HepG2 (cell line): ENCODE data around the gene USP35. TPM values are rescaled to one million over a fixed set of nuclear protein-coding genes. Genes with fewer than 3 reads are reported as not detected.

Source experiments
- CBX1 ChIP-seq: IDR thresholded peaks from one replicate; pipeline ENCODE4 v1.6.1; 2016; ENCODE audit warnings: antibody characterized with exemption, low read depth
- GABPB1 ChIP-seq: IDR thresholded peaks from 2 replicates; pipeline ENCODE4 v1.6.1; 2016; ENCODE audit warnings: mild to moderate bottlenecking, missing genetic modification reagents, moderate library complexity, missing compliant biosample characterization
- GTF2F1 ChIP-seq: fragments of 150-350 bp; IDR thresholded peaks from 2 replicates; pipeline ENCODE4 v1.6.1; 2014; ENCODE audit warnings: low read length
- HNRNPL ChIP-seq: fragments of 200-400 bp; formaldehyde crosslinking; IDR thresholded peaks from 2 replicates; pipeline ENCODE4 v1.6.1; 2017; ENCODE audit warnings: mild to moderate bottlenecking, low read depth, low read length
- MLXIP ChIP-seq: sonication (generic); formaldehyde crosslinking; IDR thresholded peaks from 2 replicates; pipeline ENCODE4 v1.9.0; 2021; ENCODE audit warnings: missing genetic modification reagents, borderline replicate concordance
- NONO ChIP-seq, 2 experiments: fragments of 450-650 bp in 1 of 2; sonication (generic) in 1 of 2; formaldehyde crosslinking in 1 of 2; IDR thresholded peaks in 1 of 2; conservative IDR thresholded peaks in 1 of 2; 2 replicates each; pipeline versions ENCODE4 v1.6.1 to v1.8.0; 2017 to 2022; ENCODE audit warnings: mild to moderate bottlenecking in 1 of 2, missing genetic modification reagents in 1 of 2, moderate library complexity in 1 of 2
- POLR2A ChIP-seq, 2 experiments: IDR thresholded peaks; 2 replicates each; pipeline ENCODE4 v1.6.1; 2011; ENCODE audit warnings: low read depth in 2 of 2, low read length in 2 of 2, mild to moderate bottlenecking in 1 of 2, moderate library complexity in 1 of 2; ENCODE audit not compliant: insufficient read depth in 1 of 2
- SCMH1 ChIP-seq: sonication (generic); formaldehyde crosslinking; IDR thresholded peaks from 2 replicates; pipeline ENCODE4 v1.9.0; 2021; ENCODE audit warnings: missing genetic modification reagents, mild to moderate bottlenecking, borderline replicate concordance
- ZMYM3 ChIP-seq: sonication (generic); formaldehyde crosslinking; IDR thresholded peaks from 2 replicates; pipeline ENCODE4 v1.5.1; 2020; ENCODE audit warnings: mild to moderate bottlenecking, missing genetic modification reagents
- ZNF253 ChIP-seq: sonication (generic); formaldehyde crosslinking; IDR thresholded peaks from 2 replicates; pipeline ENCODE4 v1.8.0; 2022; ENCODE audit warnings: mild to moderate bottlenecking, missing genetic modification reagents, borderline replicate concordance
- ZNF547 ChIP-seq: sonication (generic); formaldehyde crosslinking; IDR thresholded peaks from 2 replicates; pipeline ENCODE4 v1.5.1; 2020; ENCODE audit warnings: mild to moderate bottlenecking, missing genetic modification reagents
- ZSCAN20 ChIP-seq: sonication (generic); formaldehyde crosslinking; IDR thresholded peaks from 2 replicates; pipeline ENCODE4 v1.4.0; 2020; ENCODE audit warnings: missing genetic modification reagents, mild to moderate bottlenecking, borderline replicate concordance
- polyA plus RNA-seq, 8 experiments: library from polyadenylated mRNA; depleted of rRNA in 3 of 8; stranded (reverse) in 7 of 8; unstranded in 1 of 8; fragments of >200 nt; fragmentation: Illumina TruSeq in 4 of 8; extraction: Trizol in 4 of 8; gene quantifications; 2 replicates each; pipeline versions ENCODE4 v1.2.1 to v1.2.3, GENCODE V29; 2011 to 2016; ENCODE audit warnings: low read depth in 4 of 8, missing spikeins in 1 of 8, mixed read lengths in 1 of 8; ENCODE audit not compliant: insufficient read depth in 1 of 8
- total RNA-seq, 5 experiments: library from RNA; depleted of rRNA; stranded (reverse); fragments of >200 nt; fragmentation: Illumina TruSeq; extraction: Trizol; gene quantifications; 2 replicates each; pipeline ENCODE4 v1.2.3, GENCODE V29; 2016; ENCODE audit warnings: low read depth in 1 of 5
- TF ChIP-seq, protein P1 (sequence below): sonication (generic); formaldehyde crosslinking; conservative IDR thresholded peaks from 2 replicates; pipeline ENCODE4 v1.5.0; 2020; ENCODE audit warnings: missing genetic modification reagents
- TF ChIP-seq, protein P2 (sequence below): sonication (generic); formaldehyde crosslinking; IDR thresholded peaks from 2 replicates; pipeline ENCODE4 v1.8.0; 2022; ENCODE audit warnings: low read depth, missing genetic modification reagents
- TF ChIP-seq, protein P3 (sequence below): sonication (generic); formaldehyde crosslinking; conservative IDR thresholded peaks from 2 replicates; pipeline ENCODE4 v1.4.0; 2020; ENCODE audit warnings: missing genetic modification reagents
- TF ChIP-seq, protein P4 (sequence below): sonication (generic); formaldehyde crosslinking; conservative IDR thresholded peaks from 2 replicates; pipeline ENCODE4 v1.8.1; 2023; ENCODE audit warnings: missing genetic modification reagents

Gene USP35
- total and polyA plus RNA-seq, 2 of the 13 experiments (the other 11 are each of a cell fraction or from before 2014, with no cell fraction given), result 4.6 to 7.7 TPM

GRCh38 chr11:78139422-78140391 lies 49.0 kb upstream of the USP35 start, which contains the start of gene ALG8 (continued):
- TF ChIP-seq CBX1 (no peak), ZMYM3 (no peak; the same call in 1 of the 2 replicates), ZNF547 (CRISPR knock-in tag) (peak; percentile 78), NONO (IDR thresholded peaks at IDR 0.05) (no peak), NONO (CRISPR knock-in tag; conservative IDR thresholded peaks at IDR 0.05) (peak; percentile 85), GABPB1 (CRISPR knock-in tag) (peak; percentile 98), MLXIP (CRISPR knock-in tag) (0 out of 2 replicates have a peak, but pooled peaks have one; percentile 33), ZSCAN20 (no peak), POLR2A (IDR thresholded peaks at IDR 0.05; ENCODE audit: insufficient read depth in 1 of 2, low read depth in 2 of 2, low read length in 2 of 2) (peak; percentile 83 to 90), ZNF253 (CRISPR knock-in tag) (peak; percentile 30; the same call in 1 of the 2 replicates), SCMH1 (CRISPR knock-in tag) (no peak), HNRNPL (0 out of 2 replicates have a peak, but pooled peaks have one; percentile 66), GTF2F1 (no peak)
- TF ChIP-seq, protein P1, sequence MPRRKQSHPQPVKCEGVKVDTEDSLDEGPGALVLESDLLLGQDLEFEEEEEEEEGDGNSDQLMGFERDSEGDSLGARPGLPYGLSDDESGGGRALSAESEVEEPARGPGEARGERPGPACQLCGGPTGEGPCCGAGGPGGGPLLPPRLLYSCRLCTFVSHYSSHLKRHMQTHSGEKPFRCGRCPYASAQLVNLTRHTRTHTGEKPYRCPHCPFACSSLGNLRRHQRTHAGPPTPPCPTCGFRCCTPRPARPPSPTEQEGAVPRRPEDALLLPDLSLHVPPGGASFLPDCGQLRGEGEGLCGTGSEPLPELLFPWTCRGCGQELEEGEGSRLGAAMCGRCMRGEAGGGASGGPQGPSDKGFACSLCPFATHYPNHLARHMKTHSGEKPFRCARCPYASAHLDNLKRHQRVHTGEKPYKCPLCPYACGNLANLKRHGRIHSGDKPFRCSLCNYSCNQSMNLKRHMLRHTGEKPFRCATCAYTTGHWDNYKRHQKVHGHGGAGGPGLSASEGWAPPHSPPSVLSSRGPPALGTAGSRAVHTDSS (CRISPR knock-in tag), result 0 out of 2 replicates have a peak, but pooled peaks have one; percentile 56
- TF ChIP-seq, protein P2, sequence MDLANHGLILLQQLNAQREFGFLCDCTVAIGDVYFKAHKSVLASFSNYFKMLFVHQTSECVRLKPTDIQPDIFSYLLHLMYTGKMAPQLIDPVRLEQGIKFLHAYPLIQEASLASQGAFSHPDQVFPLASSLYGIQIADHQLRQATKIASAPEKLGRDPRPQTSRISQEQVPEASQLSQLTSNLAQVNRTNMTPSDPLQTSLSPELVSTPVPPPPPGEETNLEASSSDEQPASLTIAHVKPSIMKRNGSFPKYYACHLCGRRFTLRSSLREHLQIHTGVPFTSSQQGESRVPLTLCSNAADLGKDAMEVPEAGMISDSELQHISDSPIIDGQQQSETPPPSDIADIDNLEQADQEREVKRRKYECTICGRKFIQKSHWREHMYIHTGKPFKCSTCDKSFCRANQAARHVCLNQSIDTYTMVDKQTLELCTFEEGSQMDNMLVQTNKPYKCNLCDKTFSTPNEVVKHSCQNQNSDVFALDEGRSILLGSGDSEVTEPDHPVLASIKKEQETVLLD (CRISPR knock-in tag), result peak; percentile 81
- TF ChIP-seq, protein P3, sequence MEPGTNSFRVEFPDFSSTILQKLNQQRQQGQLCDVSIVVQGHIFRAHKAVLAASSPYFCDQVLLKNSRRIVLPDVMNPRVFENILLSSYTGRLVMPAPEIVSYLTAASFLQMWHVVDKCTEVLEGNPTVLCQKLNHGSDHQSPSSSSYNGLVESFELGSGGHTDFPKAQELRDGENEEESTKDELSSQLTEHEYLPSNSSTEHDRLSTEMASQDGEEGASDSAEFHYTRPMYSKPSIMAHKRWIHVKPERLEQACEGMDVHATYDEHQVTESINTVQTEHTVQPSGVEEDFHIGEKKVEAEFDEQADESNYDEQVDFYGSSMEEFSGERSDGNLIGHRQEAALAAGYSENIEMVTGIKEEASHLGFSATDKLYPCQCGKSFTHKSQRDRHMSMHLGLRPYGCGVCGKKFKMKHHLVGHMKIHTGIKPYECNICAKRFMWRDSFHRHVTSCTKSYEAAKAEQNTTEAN (CRISPR knock-in tag), result peak; percentile 88
- TF ChIP-seq, protein P4, sequence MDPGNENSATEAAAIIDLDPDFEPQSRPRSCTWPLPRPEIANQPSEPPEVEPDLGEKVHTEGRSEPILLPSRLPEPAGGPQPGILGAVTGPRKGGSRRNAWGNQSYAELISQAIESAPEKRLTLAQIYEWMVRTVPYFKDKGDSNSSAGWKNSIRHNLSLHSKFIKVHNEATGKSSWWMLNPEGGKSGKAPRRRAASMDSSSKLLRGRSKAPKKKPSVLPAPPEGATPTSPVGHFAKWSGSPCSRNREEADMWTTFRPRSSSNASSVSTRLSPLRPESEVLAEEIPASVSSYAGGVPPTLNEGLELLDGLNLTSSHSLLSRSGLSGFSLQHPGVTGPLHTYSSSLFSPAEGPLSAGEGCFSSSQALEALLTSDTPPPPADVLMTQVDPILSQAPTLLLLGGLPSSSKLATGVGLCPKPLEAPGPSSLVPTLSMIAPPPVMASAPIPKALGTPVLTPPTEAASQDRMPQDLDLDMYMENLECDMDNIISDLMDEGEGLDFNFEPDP (CRISPR knock-in tag), result 0 out of 2 replicates have a peak, but pooled peaks have one; percentile 84
